HCT116 (cell line): ENCODE data around the gene TBC1D2. TPM values are rescaled to one million over a fixed set of nuclear protein-coding genes. Genes with fewer than 3 reads are reported as not detected.

Experiments
- ATAC-seq: fragments of 200-7000 bp; cut with Tn5 transposase; 2 replicates; pipeline ENCODE4 v1.9.1; 2020; ENCODE audit warnings: mild to moderate bottlenecking, moderate library complexity
- BruUV-seq: library from RNA; stranded (reverse); fragments of 400-500 nt; replicated peaks from 2 replicates; lab custom pipeline; 2021; lab: Mats Ljungman, UMichigan
- CTCF ChIA-PET: fragments of 300-600 bp; sonication (Branson Sonifier 250); formaldehyde crosslinking; loops from one replicate; lab custom pipeline; 2021; ENCODE audit warnings: antibody characterized with exemption; lab: Charles Lee
- POLR2A ChIA-PET: fragments of 300-600, 350-600 bp; sonication (Branson Sonifier 250); formaldehyde crosslinking; loops from one replicate; lab custom pipeline; 2021; ENCODE audit warnings: antibody characterized with exemption; lab: Charles Lee
- RAD21 ChIA-PET, 2 experiments: fragments of 300-600 bp; sonication (Branson Sonifier 250); formaldehyde crosslinking; loops; one replicate each; lab custom pipeline; 2023; ENCODE audit warnings: low total read pairs in 2 of 2; ENCODE audit not compliant: uncharacterized antibody in 2 of 2, unreplicated experiment in 2 of 2, low non-redundant PET in 1 of 2; lab: Charles Lee
- DNase-seq: peaks from one replicate; pipeline ENCODE4 v3.0.0-alpha.2; 2010; ENCODE audit warnings: low read depth, low spot score
- H2AFZ ChIP-seq: fragments of 200-600 bp; shearing (Covaris generic), sonication (generic); 2 replicates; pipeline ENCODE4 v1.6.1; 2017; ENCODE audit warnings: low read depth, mixed run types, mixed read lengths, antibody characterized with exemption, low read length; ENCODE audit not compliant: poor library complexity, severe bottlenecking
- H3K27ac ChIP-seq: 2 replicates; pipeline ENCODE4 v1.5.1; 2012; ENCODE audit warnings: low read depth, low read length
- H3K27me3 ChIP-seq: fragments of 200-600 bp; sonication (generic); 2 replicates; pipeline ENCODE4 v1.6.1; 2016; ENCODE audit warnings: mixed run types, low read length, mixed read lengths; ENCODE audit not compliant: insufficient read depth
- H3K36me3 ChIP-seq, 2 experiments: fragments of 200-500 bp in 1 of 2; fragments of 200-600 bp in 1 of 2; sonication (Bioruptor generic) in 1 of 2; sonication (generic) in 1 of 2; 2 replicates each; pipeline versions ENCODE4 v1.5.1 to v1.6.1; 2014 to 2016; ENCODE audit warnings: low read length in 2 of 2, inconsistent platforms in 1 of 2, mixed read lengths in 1 of 2, mixed run types in 1 of 2; ENCODE audit not compliant: insufficient read depth in 2 of 2, control insufficient read depth in 1 of 2
- H3K4me1 ChIP-seq, 2 experiments: fragments of 200-600 bp in 1 of 2; sonication (generic) in 1 of 2; 2 replicates each; pipeline versions ENCODE4 v1.5.1 to v1.6.1; 2012 to 2017; ENCODE audit warnings: low read length in 2 of 2, inconsistent platforms in 1 of 2, mild to moderate bottlenecking in 1 of 2, mixed read lengths in 1 of 2, mixed run types in 1 of 2, moderate library complexity in 1 of 2; ENCODE audit not compliant: insufficient read depth in 2 of 2, control insufficient read depth in 1 of 2
- H3K4me2 ChIP-seq: fragments of 200-600 bp; sonication (generic); 2 replicates; pipeline ENCODE4 v1.6.1; 2017; ENCODE audit warnings: mixed run types, low read length, mixed read lengths
- H3K4me3 ChIP-seq, 2 experiments: fragments of 200-600 bp in 1 of 2; sonication (generic) in 1 of 2; replicated peaks in 1 of 2; 2 replicates each; pipeline ENCODE4 v1.5.1; 2011 to 2016; ENCODE audit warnings: low read length in 2 of 2, control low read depth in 1 of 2, low read depth in 1 of 2, mild to moderate bottlenecking in 1 of 2, mixed read lengths in 1 of 2, mixed run types in 1 of 2
- H3K79me2 ChIP-seq: fragments of 200-600 bp; sonication (generic); 2 replicates; pipeline ENCODE4 v1.6.1; 2017; ENCODE audit warnings: mild to moderate bottlenecking, mixed run types, low read length, moderate library complexity, mixed read lengths; ENCODE audit not compliant: insufficient read depth
- H3K9ac ChIP-seq: fragments of 200-600 bp; sonication (generic); 2 replicates; pipeline ENCODE4 v1.6.1; 2016; ENCODE audit warnings: low read length, mixed read lengths
- H3K9me2 ChIP-seq: fragments of 200-600 bp; sonication (generic), shearing (Covaris generic); 2 replicates; pipeline ENCODE4 v1.6.1; 2017; ENCODE audit warnings: mixed run types, mild to moderate bottlenecking, moderate library complexity; ENCODE audit not compliant: insufficient read depth
- H3K9me3 ChIP-seq, 2 experiments: fragments of 200-500 bp in 1 of 2; fragments of 200-600 bp in 1 of 2; sonication (Bioruptor generic) in 1 of 2; sonication (generic) in 1 of 2; 2 replicates each; pipeline ENCODE4 v1.6.1; 2014 to 2017; ENCODE audit warnings: low read length in 2 of 2, mixed read lengths in 2 of 2, inconsistent platforms in 1 of 2, low read depth in 1 of 2, mild to moderate bottlenecking in 1 of 2, mixed run types in 1 of 2, moderate library complexity in 1 of 2; ENCODE audit not compliant: control insufficient read depth in 1 of 2, insufficient read depth in 1 of 2
- H4K20me1 ChIP-seq: fragments of 200-600 bp; sonication (generic), shearing (Covaris generic); 2 replicates; pipeline ENCODE4 v1.6.1; 2017; ENCODE audit warnings: mixed run types, mild to moderate bottlenecking, moderate library complexity; ENCODE audit not compliant: insufficient read depth
- ATF3 ChIP-seq: IDR thresholded peaks from 2 replicates; pipeline ENCODE4 v1.6.1; 2012
- CBX3 ChIP-seq: IDR thresholded peaks from 2 replicates; pipeline ENCODE4 v1.6.1; 2012; ENCODE audit warnings: low read depth
- CTCF ChIP-seq, 3 experiments: fragments of 200-600 bp in 1 of 3; sonication (generic) in 1 of 3; IDR thresholded peaks in 2 of 3; conservative IDR thresholded peaks in 1 of 3; 2 replicates each; pipeline ENCODE4 v1.5.1; 2012 to 2017; ENCODE audit warnings: low read depth in 2 of 3, low read length in 2 of 3, antibody characterized with exemption in 1 of 3, borderline replicate concordance in 1 of 3, control low read depth in 1 of 3, mild to moderate bottlenecking in 1 of 3, mixed read lengths in 1 of 3, mixed run types in 1 of 3, moderate library complexity in 1 of 3; ENCODE audit not compliant: insufficient read depth in 1 of 3
- EGR1 ChIP-seq: IDR thresholded peaks from 2 replicates; pipeline ENCODE4 v1.6.1; 2012; ENCODE audit warnings: low read depth
- ELF1 ChIP-seq: IDR thresholded peaks from 2 replicates; pipeline ENCODE4 v1.6.1; 2012; ENCODE audit warnings: low read depth, borderline replicate concordance
- EZH2 ChIP-seq: fragments of 200-600 bp; sonication (generic); IDR thresholded peaks from 2 replicates; pipeline ENCODE4 v1.6.1; 2017; ENCODE audit warnings: antibody characterized with exemption, mixed run types
- FOSL1 ChIP-seq: IDR thresholded peaks from 2 replicates; pipeline ENCODE4 v1.6.1; 2012; ENCODE audit warnings: low read depth
- JUND ChIP-seq: IDR thresholded peaks from 2 replicates; pipeline ENCODE4 v1.6.1; 2012
- MAX ChIP-seq: IDR thresholded peaks from 2 replicates; pipeline ENCODE4 v1.6.1; 2012
- POLR2A ChIP-seq: IDR thresholded peaks from 2 replicates; pipeline ENCODE4 v1.7.0; 2011; ENCODE audit warnings: borderline replicate concordance; ENCODE audit not compliant: insufficient read depth, insufficient read length; ENCODE audit errors: extremely low read depth
- POLR2AphosphoS5 ChIP-seq: IDR thresholded peaks from 2 replicates; pipeline ENCODE4 v1.6.1; 2011; ENCODE audit warnings: mild to moderate bottlenecking, low read depth, low read length, moderate library complexity
- RAD21 ChIP-seq: IDR thresholded peaks from 2 replicates; pipeline ENCODE4 v1.6.1; 2012; ENCODE audit warnings: low read depth, mild to moderate bottlenecking
- REST ChIP-seq: IDR thresholded peaks from 2 replicates; pipeline ENCODE4 v1.6.1; 2012; ENCODE audit warnings: low read depth
- SIN3A ChIP-seq: IDR thresholded peaks from 2 replicates; pipeline ENCODE4 v1.6.1; 2012; ENCODE audit warnings: low read depth
- SP1 ChIP-seq: IDR thresholded peaks from 2 replicates; pipeline ENCODE4 v1.6.1; 2012; ENCODE audit warnings: low read depth
- SRF ChIP-seq: IDR thresholded peaks from 2 replicates; pipeline ENCODE4 v1.6.1; 2012; ENCODE audit warnings: low read depth
- TCF7L2 ChIP-seq: IDR thresholded peaks from 2 replicates; pipeline ENCODE4 v1.7.0; 2011; ENCODE audit warnings: borderline replicate concordance, inconsistent platforms; ENCODE audit not compliant: insufficient read depth, insufficient read length; ENCODE audit errors: extremely low read depth
- YY1 ChIP-seq: IDR thresholded peaks from 2 replicates; pipeline ENCODE4 v1.6.1; 2011; ENCODE audit warnings: low read length, low read depth, moderate library complexity, mild to moderate bottlenecking; ENCODE audit not compliant: insufficient replicate concordance; ENCODE audit errors: extremely low read depth
- ZBTB33 ChIP-seq: IDR thresholded peaks from 2 replicates; pipeline ENCODE4 v1.6.1; 2011; ENCODE audit warnings: mild to moderate bottlenecking, low read length, moderate library complexity; ENCODE audit not compliant: insufficient replicate concordance; ENCODE audit errors: extremely low read depth
- ZFX ChIP-seq: fragments of 450-650 bp; IDR thresholded peaks from 2 replicates; pipeline ENCODE4 v1.6.1; 2017
- ZNF274 ChIP-seq: fragments of 200-500 bp; sonication (Bioruptor generic); IDR thresholded peaks from 2 replicates; pipeline ENCODE4 v1.6.1; 2014; ENCODE audit warnings: mild to moderate bottlenecking, low read depth, low read length, inconsistent platforms
- intact Hi-C: fragments of 100-400 bp; cut with micrococcal nuclease; formaldehyde crosslinking; loops from 2 replicates; pipeline ENCODE4 v1.10.0; 2022
- total RNA-seq: library from RNA; stranded (reverse); gene quantifications from one replicate; pipeline ENCODE4 v1.2.1, GENCODE V29; 2021; ENCODE audit not compliant: unreplicated experiment

Gene TBC1D2
- total RNA-seq, 1 experiment from 2014 or later = 9.8 TPM

- Histone ChIP-seq H4K20me1 (no peaks in the 10 kb centered on the region), H3K9me2 (no peaks in the 10 kb centered on the region), H3K27ac (no peak overlapping the region), H3K79me2 (no peaks in the 10 kb centered on the region), H2AFZ (no peak overlapping the region), H3K4me2 (no peak overlapping the region), H3K36me3 (no peaks in the 10 kb centered on the region; a peak in 1 of 4 replicates), H3K4me1 (peaks cover 3 to 12% of the 10 kb centered on the region in 2 experiments; a peak in 2 of 4 replicates), H3K9me3 (no peaks in the 10 kb centered on the region), H3K9ac (no peak overlapping the region), H3K27me3 (no peaks in the 10 kb centered on the region), H3K4me3 (no peak overlapping the region)
- CTCF ChIA-PET = interaction anchor here (0.9 to 1.0 kb wide), 2 partner anchors 10 to 40 kb away, joined by 3 read pairs; no protein-coding TSS in a partner anchor
- POLR2A ChIA-PET = no interaction called here
- RAD21 ChIA-PET = no interaction called here
- TF ChIP-seq EGR1 (no peak), ZNF274 (no peak), YY1 (no peak), SRF (no peak), ATF3 (no peak), ZBTB33 (no peak), REST (no peak), CTCF (IDR thresholded peaks at IDR 0.05 in 2 of 3, conservative IDR thresholded peaks at IDR 0.05 in 1 of 3; ENCODE audit: borderline replicate concordance in 1 of 3, insufficient read depth in 1 of 3, low read depth in 2 of 3, low read length in 2 of 3) (peak; percentile 33 to 70 (median 60); a peak in 5 of 6 replicates), RAD21 (peak; percentile 50), FOSL1 (no peak), TCF7L2 (peak; percentile 87), SP1 (no peak), POLR2AphosphoS5 (no peak), ZFX (no peak), POLR2A (no peak), SIN3A (no peak), MAX (no peak), ELF1 (no peak), EZH2 (no peak), CBX3 (no peak), JUND (no peak)
- DNase-seq (no peak), ATAC-seq (peak; percentile 87)
- intact Hi-C loops = loop anchor here (10.0 kb wide), 1 partner anchor 141 kb away; no protein-coding TSS in a partner anchor
- BruUV-seq = no TSS peak
Measured at GRCh38 chr9:98215821-98216220, 39.6 kb downstream of the TBC1D2 start.
